Eye (tissue), 1 donor: Measurements from ENCODE around the gene CRB3.
A peak's percentile ranks its signal among the peaks of the same experiment; 100 is the strongest.

Experiments
- DNase-seq: peaks from one replicate; pipeline ENCODE4 v3.0.0-alpha.2; 2015

The CRB3 gene

GRCh38 chr19:6433663-6434062 is 30.4 kb upstream of the CRB3 start, which contains the start of gene SLC25A41:
Gene SLC25A41 (minus strand): TSS chr19:6433763. CDS start chr19:6433693, 70 bp downstream.
- DNase-seq, result no peak

- DNase-seq, result no peak
These were observed 24.3 kb upstream of the CRB3 start for GRCh38 chr19:6439743-6440142.

GRCh38 chr19:6440905-6441304 is 23.2 kb upstream of the CRB3 start:
- DNase-seq, result no peak

GRCh38 chr19:6442087-6442688 is 21.9 kb upstream of the CRB3 start:
- no peak for DNase-seq

GRCh38 chr19:6443986-6444385 is 20.1 kb upstream of the CRB3 start:
- DNase-seq, result no peak

GRCh38 chr19:6446452-6446851 is 17.6 kb upstream of the CRB3 start:
- DNase-seq, result no peak

- no peak for DNase-seq
These were observed 16.0 kb upstream of the CRB3 start for GRCh38 chr19:6448045-6448444.

- DNase-seq, result no peak
These were observed 13.9 kb upstream of the CRB3 start for GRCh38 chr19:6450166-6450565.

- DNase-seq, result no peak
These were observed 12.4 kb upstream of the CRB3 start for GRCh38 chr19:6451583-6452222.

GRCh38 chr19:6452223-6452614 is 11.9 kb upstream of the CRB3 start:
- DNase-seq, result no peak

- DNase-seq, result no peak
These were observed 11.2 kb upstream of the CRB3 start for GRCh38 chr19:6452899-6453298.

- DNase-seq, result no peak
These were observed 10.0 kb upstream of the CRB3 start for GRCh38 chr19:6453951-6454565.

- DNase-seq, result no peak
These were observed 8.1 kb upstream of the CRB3 start for GRCh38 chr19:6455924-6456323.

- DNase-seq, result no peak
These were observed 5.9 kb upstream of the CRB3 start for GRCh38 chr19:6457958-6458694.

- no peak for DNase-seq
These were observed 5.3 kb upstream of the CRB3 start for GRCh38 chr19:6458695-6459261.

GRCh38 chr19:6459262-6460098 is 4.6 kb upstream of the CRB3 start, which contains the start of gene SLC25A23:
Gene SLC25A23 (minus strand): TSS chr19:6459792. CDS start chr19:6459628, 164 bp downstream.
- DNase-seq, result peak; percentile 91

GRCh38 chr19:6460099-6460884 is 3.8 kb upstream of the CRB3 start:
- peak; percentile 100 for DNase-seq

- no peak for DNase-seq
These were observed 935 bp downstream of the CRB3 start for GRCh38 chr19:6465006-6465405.

GRCh38 chr19:6465663-6466062 is 1.6 kb downstream of the CRB3 start:
- DNase-seq, result no peak

GRCh38 chr19:6466526-6467248 is 2.6 kb downstream of the CRB3 start:
- DNase-seq, result no peak

GRCh38 chr19:6467384-6467783 is 3.3 kb downstream of the CRB3 start:
- no peak for DNase-seq
